GM18507 (cell line): Measurements from ENCODE around the gene LILRB5.
"Not testable (repeated sequence)": the region's sequence is repeated elsewhere in the genome, so short reads cannot be mapped to it uniquely, and the experiment has no call there.

ENCODE experiments used
- DNase-seq: peaks from one replicate; pipeline ENCODE4 v3.0.0; 2011; ENCODE audit warnings: low read depth; ENCODE audit not compliant: insufficient read length; ENCODE audit errors: extremely low spot score
- FAIRE-seq: peaks from 2 replicates; lab custom pipeline; 2011; peaks lifted over from hg19 to GRCh38; lab: Jason Lieb, UNC

The LILRB5 gene

GRCh38 chr19:54257116-54257480 lies at the start of gene LILRB5:
Gene LILRB5, minus strand, starts transcription at chr19:54257273. Its CDS starts 80 bp downstream, at chr19:54257193.
- FAIRE-seq, result no peak
- no peak for DNase-seq

- FAIRE-seq (no peak), DNase-seq (no peak)
These were observed 48.1 kb upstream of the LILRB5 start for GRCh38 chr19:54305141-54305540.

GRCh38 chr19:54302257-54302656 lies 45.2 kb upstream of the LILRB5 start:
- no peak for DNase-seq
- FAIRE-seq, result no peak

GRCh38 chr19:54299515-54299914 lies 42.4 kb upstream of the LILRB5 start:
- DNase-seq (no peak), FAIRE-seq (no peak)

GRCh38 chr19:54299126-54299498 lies 42.0 kb upstream of the LILRB5 start:
- DNase-seq, result no peak

GRCh38 chr19:54298357-54299125 lies 41.5 kb upstream of the LILRB5 start:
- DNase-seq, result no peak
- FAIRE-seq, result no peak

More at GRCh38 chr19:54299126-54299498, 42.0 kb upstream of the LILRB5 start:
- FAIRE-seq, result no peak

- FAIRE-seq, result peak; percentile 9
- no peak for DNase-seq
These were observed 40.8 kb upstream of the LILRB5 start for GRCh38 chr19:54297759-54298305.

- FAIRE-seq (no peak), DNase-seq (no peak)
These were observed 37.5 kb upstream of the LILRB5 start for GRCh38 chr19:54294539-54294938.

- DNase-seq, result not testable (repeated sequence)
- FAIRE-seq, result peak; percentile 94
These were observed 32.1 kb upstream of the LILRB5 start for GRCh38 chr19:54289160-54289559.

- no peak for DNase-seq
- peak; percentile 62 for FAIRE-seq
These were observed 30.4 kb upstream of the LILRB5 start for GRCh38 chr19:54287456-54287855.

GRCh38 chr19:54286283-54286682 lies 29.2 kb upstream of the LILRB5 start:
- not testable (repeated sequence) for DNase-seq
- peak; percentile 89 for FAIRE-seq

- not testable (repeated sequence) for DNase-seq
- peak; percentile 70 for FAIRE-seq
These were observed 28.5 kb upstream of the LILRB5 start for GRCh38 chr19:54285427-54286056.

GRCh38 chr19:54282686-54283470 lies 25.8 kb upstream of the LILRB5 start:
- DNase-seq (no peak), FAIRE-seq (no peak)

- FAIRE-seq, DNase-seq: not testable (repeated sequence)
These were observed 24.6 kb upstream of the LILRB5 start for GRCh38 chr19:54281729-54282075.

GRCh38 chr19:54281007-54281728 lies 24.1 kb upstream of the LILRB5 start, which contains the start of gene LILRB2:
Gene LILRB2, minus strand, starts transcription at chr19:54281110. Its CDS starts 614 bp downstream, at chr19:54280496.
- no peak for FAIRE-seq
- DNase-seq, result no peak

- FAIRE-seq, DNase-seq: not testable (repeated sequence)
These were observed 23.4 kb upstream of the LILRB5 start for GRCh38 chr19:54280441-54280840.

- FAIRE-seq, DNase-seq: not testable (repeated sequence)
These were observed 23.0 kb upstream of the LILRB5 start for GRCh38 chr19:54280025-54280424.

GRCh38 chr19:54279406-54279962 lies 22.4 kb upstream of the LILRB5 start:
- DNase-seq (no peak), FAIRE-seq (no peak)
